OCI-LY1 (cell line): ENCODE results near the gene MYH13.

Source experiments
- EZH2 ChIP-seq: fragments of 200-600 bp; sonication (generic), shearing (Covaris generic); IDR thresholded peaks from 2 replicates; pipeline ENCODE4 v1.8.0; 2017; ENCODE audit warnings: borderline replicate concordance, mixed run types, mild to moderate bottlenecking, antibody characterized with exemption, low read length, moderate library complexity, mixed read lengths
- TF ChIP-seq, protein P1 (sequence below): fragments of 200-600 bp; sonication (generic), shearing (Covaris generic); IDR thresholded peaks from 2 replicates; pipeline ENCODE4 v1.5.1; 2017; ENCODE audit warnings: mild to moderate bottlenecking, antibody characterized with exemption, low read length, moderate library complexity, mixed read lengths

GRCh38 chr17:10276436-10276835, 96.4 kb downstream of the MYH13 start:
- TF ChIP-seq EZH2: no peak
- TF ChIP-seq, protein P1, sequence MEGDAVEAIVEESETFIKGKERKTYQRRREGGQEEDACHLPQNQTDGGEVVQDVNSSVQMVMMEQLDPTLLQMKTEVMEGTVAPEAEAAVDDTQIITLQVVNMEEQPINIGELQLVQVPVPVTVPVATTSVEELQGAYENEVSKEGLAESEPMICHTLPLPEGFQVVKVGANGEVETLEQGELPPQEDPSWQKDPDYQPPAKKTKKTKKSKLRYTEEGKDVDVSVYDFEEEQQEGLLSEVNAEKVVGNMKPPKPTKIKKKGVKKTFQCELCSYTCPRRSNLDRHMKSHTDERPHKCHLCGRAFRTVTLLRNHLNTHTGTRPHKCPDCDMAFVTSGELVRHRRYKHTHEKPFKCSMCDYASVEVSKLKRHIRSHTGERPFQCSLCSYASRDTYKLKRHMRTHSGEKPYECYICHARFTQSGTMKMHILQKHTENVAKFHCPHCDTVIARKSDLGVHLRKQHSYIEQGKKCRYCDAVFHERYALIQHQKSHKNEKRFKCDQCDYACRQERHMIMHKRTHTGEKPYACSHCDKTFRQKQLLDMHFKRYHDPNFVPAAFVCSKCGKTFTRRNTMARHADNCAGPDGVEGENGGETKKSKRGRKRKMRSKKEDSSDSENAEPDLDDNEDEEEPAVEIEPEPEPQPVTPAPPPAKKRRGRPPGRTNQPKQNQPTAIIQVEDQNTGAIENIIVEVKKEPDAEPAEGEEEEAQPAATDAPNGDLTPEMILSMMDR: no peak
